Measurements from ENCODE around the gene SAMD10. TPM values are rescaled to one million over a fixed set of nuclear protein-coding genes. Genes with fewer than 3 reads are reported as not detected.

The SAMD10 gene
- total and polyA plus RNA-seq, 2 of the 8 experiments (the other 6 are each of a cell fraction or from before 2014, with no cell fraction given) = 3.0 to 5.2 TPM

GRCh38 chr20:63982937-63983336 is 3.5 kb upstream of the SAMD10 start:
- H4K91ac ChIP-seq (replicated peaks; ENCODE audit: insufficient read length, low read length) = no peak overlapping the region
- H4K5ac ChIP-seq (ENCODE audit: insufficient read length, low read depth, low read length) = no peak overlapping the region
- WGBS, 2 experiments (ENCODE audit: extremely low coverage in 1 of 2, insufficient coverage in 1 of 2, insufficient read length in 1 of 2, insufficient replicate concordance in 2 of 2, low coverage in 1 of 2, low lambda C conversion rate in 2 of 2, missing lambda C conversion rate in 1 of 2) = 91% methylated on average over 14 of the region's 14 CpGs; no CpG with 5 or more reads in 1 of the 2 experiments
- no peak overlapping the region for H3K14ac ChIP-seq (ENCODE audit: insufficient read length)
- peaks cover 2 to 12% of the 10 kb centered on the region in 2 experiments for H4K20me1 ChIP-seq (replicated peaks in 1 of 2; ENCODE audit: control insufficient read depth in 1 of 2, insufficient read depth in 2 of 2, low read length in 2 of 2)
- DNase-seq (ENCODE audit: low read depth in 1 of 2, low spot score in 2 of 2) (no peak), FAIRE-seq (no peak)
- H3K4ac ChIP-seq (replicated peaks; ENCODE audit: insufficient read length, low read depth, low read length) = no peak overlapping the region
- H3K56ac ChIP-seq (replicated peaks; ENCODE audit: insufficient read length, low read depth, low read length) = no peak overlapping the region
- CTCF ChIA-PET (ENCODE audit: partially characterized antibody) = interaction anchor here (0.8 to 1.6 kb wide), 5 partner anchors 9 to 89 kb away, joined by 3 to 6 read pairs (median 5); no protein-coding TSS in a partner anchor
- H3K27ac ChIP-seq (ENCODE audit: low read depth, low read length) = no peak overlapping the region
- no peak overlapping the region for H3K18ac ChIP-seq (ENCODE audit: extremely low read depth, low read length)
- POLR2A ChIA-PET (ENCODE audit: partially characterized antibody) = interaction anchor here (0.8 to 1.9 kb wide), 3 partner anchors 9 to 53 kb away, joined by 3 to 6 read pairs (median 5); partner anchors contain the start of gene C20orf204
- no peak overlapping the region for H2BK15ac ChIP-seq (ENCODE audit: low read length)
- H3K27me3 ChIP-seq (replicated peaks in 1 of 4; ENCODE audit: control insufficient read depth in 3 of 4, extremely low read depth in 1 of 4, insufficient read depth in 3 of 4, low read length in 3 of 4) = peaks cover 0 to 5% (median 2%) of the 10 kb centered on the region in 4 experiments; a peak in 3 of 7 replicates
- H3K9me3 ChIP-seq (ENCODE audit: insufficient read depth in 2 of 2, low read depth in 1 of 2, low read length in 1 of 2) = no peaks in the 10 kb centered on the region
- H3K4me1 ChIP-seq (replicated peaks in 1 of 4; ENCODE audit: control insufficient read depth in 3 of 4, insufficient read depth in 4 of 4, low read length in 3 of 4) = peaks cover 4 to 22% (median 12%) of the 10 kb centered on the region in 4 experiments; a peak in 6 of 7 replicates
- peaks cover 4% of the 10 kb centered on the region; the same call in 1 of the 2 replicates for H3K79me1 ChIP-seq (ENCODE audit: low read depth, low read length)
- no peak overlapping the region for H2BK5ac ChIP-seq (ENCODE audit: low read depth, low read length)
- no peak overlapping the region for H2BK12ac ChIP-seq (ENCODE audit: low read depth, low read length)
- no peak overlapping the region for H3K4me3 ChIP-seq (ENCODE audit: extremely low read depth in 1 of 4, insufficient read depth in 2 of 4, low read depth in 3 of 4, low read length in 4 of 4)
- H3K36me3 ChIP-seq (ENCODE audit: control insufficient read depth in 2 of 4, insufficient read depth in 4 of 4, low read length in 3 of 4) = peaks cover 5 to 29% (median 23%) of the 10 kb centered on the region in 4 experiments; a peak in 7 of 8 replicates
- H3K23me2 ChIP-seq (ENCODE audit: low read depth, low read length) = peaks cover 14% of the 10 kb centered on the region
- no peak overlapping the region for H3K4me2 ChIP-seq (ENCODE audit: insufficient read depth in 1 of 2, low read depth in 2 of 2, low read length in 2 of 2)
- no peak overlapping the region for H2AFZ ChIP-seq (ENCODE audit: low read length)
- no peak overlapping the region for H2AK5ac ChIP-seq (ENCODE audit: low read depth, low read length)
- H2BK20ac ChIP-seq (ENCODE audit: low read length) = no peak overlapping the region
- H4K8ac ChIP-seq (ENCODE audit: extremely low read depth, insufficient read depth, low read length) = peak overlapping the region; percentile 23; the same call in 1 of the 2 replicates
- H3K79me2 ChIP-seq (ENCODE audit: control insufficient read depth in 1 of 2, insufficient read depth in 2 of 2, low read length in 2 of 2) = peaks cover 0 to 20% of the 10 kb centered on the region in 2 experiments; a peak in 3 of 4 replicates
- no peak overlapping the region for H2BK120ac ChIP-seq (replicated peaks; ENCODE audit: low read depth, low read length)
- no peak overlapping the region for H3K23ac ChIP-seq (ENCODE audit: insufficient read length)
- no peak overlapping the region for H3K9ac ChIP-seq (replicated peaks in 1 of 4; ENCODE audit: extremely low read depth in 1 of 4, low read depth in 3 of 4, low read length in 3 of 4)

All from H1 (cell line).